WTC11 (cell line): ENCODE measurements around the gene SNX32.

ENCODE experiments used
- ATF3 ChIP-seq: sonication (generic); formaldehyde crosslinking; conservative IDR thresholded peaks from 2 replicates; pipeline ENCODE4 v1.8.1; 2022; ENCODE audit warnings: mild to moderate bottlenecking, missing genetic modification reagents
- CBFB ChIP-seq: sonication (generic); formaldehyde crosslinking; IDR thresholded peaks from 2 replicates; pipeline ENCODE4 v1.8.1; 2022; ENCODE audit warnings: mild to moderate bottlenecking, low read depth, missing genetic modification reagents
- CREB1 ChIP-seq: sonication (generic); formaldehyde crosslinking; IDR thresholded peaks from 2 replicates; pipeline ENCODE4 v1.8.0; 2023; ENCODE audit warnings: mild to moderate bottlenecking, missing genetic modification reagents
- CTCF ChIP-seq: fragments of 200-600 bp; IDR thresholded peaks from 2 replicates; pipeline ENCODE4 v1.8.0; 2022; ENCODE audit warnings: antibody characterized with exemption
- ELF4 ChIP-seq: sonication (generic); formaldehyde crosslinking; IDR thresholded peaks from 2 replicates; pipeline ENCODE4 v1.8.1; 2022; ENCODE audit warnings: low read depth, mild to moderate bottlenecking, moderate library complexity, missing genetic modification reagents
- ETV6 ChIP-seq: sonication (generic); formaldehyde crosslinking; IDR thresholded peaks from 2 replicates; pipeline ENCODE4 v1.8.1; 2022; ENCODE audit warnings: mild to moderate bottlenecking, missing genetic modification reagents
- FOXK1 ChIP-seq: sonication (generic); formaldehyde crosslinking; IDR thresholded peaks from 2 replicates; pipeline ENCODE4 v1.8.0; 2022; ENCODE audit warnings: mild to moderate bottlenecking, moderate library complexity, missing genetic modification reagents
- RORB ChIP-seq: fragments of 250-450 bp; sonication (Bioruptor Pico); IDR thresholded peaks from 2 replicates; pipeline ENCODE4 v1.9.0; 2021; ENCODE audit warnings: mild to moderate bottlenecking
- STAT6 ChIP-seq: sonication (generic); formaldehyde crosslinking; conservative IDR thresholded peaks from 2 replicates; pipeline ENCODE4 v1.8.1; 2023; ENCODE audit warnings: mild to moderate bottlenecking, low read depth, missing genetic modification reagents, moderate library complexity
- ZNF416 ChIP-seq: fragments of 250-450 bp; sonication (Bioruptor Pico); IDR thresholded peaks from 2 replicates; pipeline ENCODE4 v1.9.0; 2021; ENCODE audit warnings: mild to moderate bottlenecking, inconsistent platforms
- ZNF512 ChIP-seq: sonication (generic); formaldehyde crosslinking; IDR thresholded peaks from 2 replicates; pipeline ENCODE4 v1.8.1; 2022; ENCODE audit warnings: missing genetic modification reagents, borderline replicate concordance
- TF ChIP-seq, protein P1 (sequence below): sonication (generic); formaldehyde crosslinking; IDR thresholded peaks from 2 replicates; pipeline ENCODE4 v1.8.0; 2022; ENCODE audit warnings: mild to moderate bottlenecking, missing genetic modification reagents

GRCh38 chr11:65870307-65870658, 36.5 kb downstream of the SNX32 start:
- TF ChIP-seq CREB1 (CRISPR knock-in tag) (no peak), FOXK1 (no peak), RORB (CRISPR knock-in tag) (no peak), ZNF512 (CRISPR knock-in tag) (no peak), CTCF (no peak), ATF3 (CRISPR knock-in tag) (no peak), ETV6 (CRISPR knock-in tag) (no peak), ZNF416 (CRISPR knock-in tag) (no peak), STAT6 (CRISPR knock-in tag) (no peak), CBFB (CRISPR knock-in tag) (no peak), ELF4 (CRISPR knock-in tag) (no peak)
- TF ChIP-seq, protein P1, sequence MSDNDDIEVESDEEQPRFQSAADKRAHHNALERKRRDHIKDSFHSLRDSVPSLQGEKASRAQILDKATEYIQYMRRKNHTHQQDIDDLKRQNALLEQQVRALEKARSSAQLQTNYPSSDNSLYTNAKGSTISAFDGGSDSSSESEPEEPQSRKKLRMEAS (CRISPR knock-in tag): no peak
